Right lobe of liver (tissue), 6 donors: ENCODE measurements around the gene CNTNAP5. TPM values are rescaled to one million over a fixed set of nuclear protein-coding genes. Genes with fewer than 3 reads are reported as not detected.

Experiments
- ATAC-seq, 4 donors: fragments of 200-7000 bp; cut with Tn5 transposase; one replicate each; pipeline ENCODE4 v1.9.1; 2020; ENCODE audit warnings: mild to moderate bottlenecking in 4 of 4, moderate library complexity in 4 of 4
- DNase-seq, 3 donors: peaks; one replicate each; pipeline ENCODE4 v3.0.0-alpha.2; 2020
- H3K27ac ChIP-seq, 3 donors: fragments of 200-600 bp; one replicate each; pipeline ENCODE4 v1.8.0; 2022
- H3K27me3 ChIP-seq, 2 donors: fragments of 200-600 bp; one replicate each; pipeline ENCODE4 v1.8.0; 2022
- H3K36me3 ChIP-seq, 4 donors: fragments of 200-600 bp; sonication (generic) in 1 of 4; one replicate each; pipeline versions ENCODE4 v1.5.1 to v1.8.0; 2017 to 2022; ENCODE audit warnings: control low read depth in 1 of 4
- H3K4me1 ChIP-seq, 4 donors: fragments of 200-600 bp; sonication (generic) in 1 of 4; one replicate each; pipeline versions ENCODE4 v1.5.1 to v1.8.0; 2017 to 2022; ENCODE audit warnings: control low read depth in 1 of 4
- H3K4me3 ChIP-seq, 3 donors: fragments of 200-600 bp; one replicate each; pipeline ENCODE4 v1.8.0; 2022
- H3K9me3 ChIP-seq, 4 donors: fragments of 200-600 bp; sonication (generic) in 1 of 4; one replicate each; pipeline versions ENCODE4 v1.5.1 to v1.8.0; 2017 to 2022; ENCODE audit warnings: control low read depth in 1 of 4
- POLR2A ChIP-seq: fragments of 450-650 bp; IDR thresholded peaks from one replicate; pipeline ENCODE4 v1.6.1; 2017; ENCODE audit warnings: antibody characterized with exemption, mild to moderate bottlenecking
- WGBS: methylation state at CpG from one replicate; pipeline ENCODE4 v1.1.6; 2018; ENCODE audit warnings: low coverage, low lambda C conversion rate; ENCODE audit not compliant: insufficient coverage; ENCODE audit errors: missing lambda C conversion rate; 5-methylcytosine and 5-hydroxymethylcytosine counted together
- intact Hi-C, 2 donors: fragments of 100-400 bp; cut with DNase I; formaldehyde crosslinking; loops; one replicate each; pipeline versions ENCODE4 v1.11.2 to v1.14.1; 2022
- total RNA-seq, 6 experiments: library from RNA; depleted of rRNA in 2 of 6; stranded (reverse); fragments of >200 nt in 2 of 6; fragmentation: NEBNext Ultra II Directional in 3 of 6; extraction: Animal tissue kit (Norgen Biotek cat#: 25700) in 3 of 6; gene quantifications; one replicate each; pipeline versions ENCODE4 v1.1.0 to v1.2.4, GENCODE V29; 2016 to 2023
- TF ChIP-seq, protein P1 (sequence below), 4 donors: fragments of 200-600 bp in 3 of 4; fragments of 450-650 bp in 1 of 4; IDR thresholded peaks; one replicate each; pipeline versions ENCODE4 v1.5.1 to v1.8.0; 2016 to 2022; ENCODE audit warnings: antibody characterized with exemption in 4 of 4, mild to moderate bottlenecking in 2 of 4
- donor health status: DM: no; HTN: yes; CAD: no.
- donor health status: DM: no; HTN: no; CAD: no.
- donor health status: DM: no; HTN: no; CAD: no.
- donor health status: DM: no; HTN: yes; CAD: no.
- donor health status: DM: no; HTN: yes; CAD: no.

The CNTNAP5 gene
- total RNA-seq, 6 experiments from 2014 or later, result not detected

DNA sequence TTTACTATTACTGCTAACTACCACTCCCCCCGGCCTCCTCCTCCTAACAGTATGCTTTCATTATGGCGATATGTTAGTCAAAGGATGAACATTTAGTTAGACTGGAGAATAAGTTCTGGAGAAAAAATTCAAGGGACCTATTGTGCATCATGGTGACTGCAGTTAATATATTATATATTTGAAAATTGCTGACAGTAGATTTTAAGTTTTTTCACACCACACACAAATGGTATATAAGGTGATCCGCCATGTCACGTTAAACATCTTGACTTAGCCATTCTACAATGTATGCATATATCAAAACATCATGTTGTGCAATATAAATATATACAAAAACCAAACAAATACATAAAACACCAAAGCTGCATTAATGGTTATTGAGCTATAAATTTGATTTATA is 873.7 kb downstream of the CNTNAP5 start:
- H3K27ac ChIP-seq, result no peak overlapping the region
- no peaks in the 10 kb centered on the region for H3K36me3 ChIP-seq
- DNase-seq, result no peak
- H3K27me3 ChIP-seq, result no peaks in the 10 kb centered on the region
- no peaks in the 10 kb centered on the region for H3K9me3 ChIP-seq
- 84% methylated on average over 4 of the region's 4 CpGs for WGBS
- no peaks in the 10 kb centered on the region for H3K4me1 ChIP-seq
- TF ChIP-seq, protein P1, sequence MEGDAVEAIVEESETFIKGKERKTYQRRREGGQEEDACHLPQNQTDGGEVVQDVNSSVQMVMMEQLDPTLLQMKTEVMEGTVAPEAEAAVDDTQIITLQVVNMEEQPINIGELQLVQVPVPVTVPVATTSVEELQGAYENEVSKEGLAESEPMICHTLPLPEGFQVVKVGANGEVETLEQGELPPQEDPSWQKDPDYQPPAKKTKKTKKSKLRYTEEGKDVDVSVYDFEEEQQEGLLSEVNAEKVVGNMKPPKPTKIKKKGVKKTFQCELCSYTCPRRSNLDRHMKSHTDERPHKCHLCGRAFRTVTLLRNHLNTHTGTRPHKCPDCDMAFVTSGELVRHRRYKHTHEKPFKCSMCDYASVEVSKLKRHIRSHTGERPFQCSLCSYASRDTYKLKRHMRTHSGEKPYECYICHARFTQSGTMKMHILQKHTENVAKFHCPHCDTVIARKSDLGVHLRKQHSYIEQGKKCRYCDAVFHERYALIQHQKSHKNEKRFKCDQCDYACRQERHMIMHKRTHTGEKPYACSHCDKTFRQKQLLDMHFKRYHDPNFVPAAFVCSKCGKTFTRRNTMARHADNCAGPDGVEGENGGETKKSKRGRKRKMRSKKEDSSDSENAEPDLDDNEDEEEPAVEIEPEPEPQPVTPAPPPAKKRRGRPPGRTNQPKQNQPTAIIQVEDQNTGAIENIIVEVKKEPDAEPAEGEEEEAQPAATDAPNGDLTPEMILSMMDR (IDR thresholded peaks at IDR 0.05), result no peak
- TF ChIP-seq POLR2A, result no peak
- ATAC-seq, result no peak
- intact Hi-C loops, result no loop called here
- H3K4me3 ChIP-seq, result no peak overlapping the region

- no peak overlapping the region for H3K27ac ChIP-seq
- intact Hi-C loops, result no loop called here
- no peaks in the 10 kb centered on the region for H3K4me1 ChIP-seq
- DNase-seq, result no peak
- no peak overlapping the region for H3K4me3 ChIP-seq
- H3K9me3 ChIP-seq, result no peaks in the 10 kb centered on the region
- WGBS, result 48% methylated on average over 2 of the region's 2 CpGs
- no peaks in the 10 kb centered on the region for H3K27me3 ChIP-seq
- no peak for ATAC-seq
- TF ChIP-seq POLR2A, result no peak
- TF ChIP-seq, protein P1 (IDR thresholded peaks at IDR 0.05), result no peak
- no peaks in the 10 kb centered on the region for H3K36me3 ChIP-seq
Measured at GRCh38 chr2:124908411-124908810, 883.3 kb downstream of the CNTNAP5 start.

GRCh38 chr2:124911560-124911959 is 886.5 kb downstream of the CNTNAP5 start:
- no peaks in the 10 kb centered on the region for H3K27me3 ChIP-seq
- DNase-seq (no peak), ATAC-seq (no peak)
- H3K4me1 ChIP-seq, result no peaks in the 10 kb centered on the region
- WGBS, result 59% methylated on average over 5 of the region's 5 CpGs
- H3K27ac ChIP-seq, result no peak overlapping the region
- TF ChIP-seq, protein P1 (IDR thresholded peaks at IDR 0.05), result no peak
- TF ChIP-seq POLR2A, result no peak
- H3K36me3 ChIP-seq, result no peaks in the 10 kb centered on the region
- no peak overlapping the region for H3K4me3 ChIP-seq
- intact Hi-C loops, result no loop called here
- H3K9me3 ChIP-seq, result no peaks in the 10 kb centered on the region

DNA sequence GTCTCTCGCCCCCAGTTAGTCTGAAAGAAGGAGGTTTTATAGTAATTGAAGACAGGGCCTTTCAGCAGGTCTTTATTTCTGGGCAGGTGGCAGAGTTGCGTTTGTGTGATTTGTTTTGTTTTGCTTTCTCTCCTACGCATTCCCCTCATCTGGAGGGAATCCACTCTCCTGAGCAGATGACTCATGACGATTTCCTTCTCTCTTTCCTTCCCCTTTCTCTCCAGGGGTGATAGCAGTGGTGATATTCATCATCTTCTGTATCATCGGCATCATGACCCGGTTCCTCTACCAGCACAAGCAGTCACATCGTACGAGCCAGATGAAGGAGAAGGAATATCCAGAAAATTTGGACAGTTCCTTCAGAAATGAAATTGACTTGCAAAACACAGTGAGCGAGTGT is 888.8 kb downstream of the CNTNAP5 start:
- no peak overlapping the region for H3K4me3 ChIP-seq
- H3K9me3 ChIP-seq, result no peaks in the 10 kb centered on the region
- H3K4me1 ChIP-seq, result no peaks in the 10 kb centered on the region
- H3K27me3 ChIP-seq, result no peaks in the 10 kb centered on the region
- H3K27ac ChIP-seq, result no peak overlapping the region
- no peaks in the 10 kb centered on the region for H3K36me3 ChIP-seq
- WGBS, result 60% methylated on average over 9 of the region's 9 CpGs
- ATAC-seq, result no peak
- no peak for DNase-seq
- intact Hi-C loops, result no loop called here
- TF ChIP-seq POLR2A, result no peak
- TF ChIP-seq, protein P1 (IDR thresholded peaks at IDR 0.05), result no peak

DNA sequence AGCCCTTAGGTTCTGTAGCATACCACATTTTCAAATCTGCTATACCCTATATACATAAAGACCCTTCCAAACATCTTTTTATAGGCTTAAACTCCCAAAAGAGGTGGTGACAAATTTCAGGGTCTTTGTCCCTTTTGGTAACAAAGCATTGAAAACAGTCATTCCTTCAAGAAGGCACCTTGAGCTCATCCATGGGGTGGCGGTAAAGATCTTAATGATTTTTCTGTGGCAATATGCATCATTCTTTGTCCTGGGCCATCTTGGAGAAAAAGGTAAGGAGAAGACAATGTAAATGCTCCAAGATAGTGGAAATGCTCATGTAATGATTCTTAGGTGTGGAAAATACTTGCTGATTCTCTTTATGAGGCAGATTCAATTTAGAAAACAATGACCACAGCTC is 890.5 kb downstream of the CNTNAP5 start:
- DNase-seq (no peak), ATAC-seq (no peak)
- WGBS, result 82% methylated on average over 1 of the region's 1 CpG
- Histone ChIP-seq H3K4me3 (no peak overlapping the region), H3K9me3 (no peaks in the 10 kb centered on the region), H3K4me1 (no peaks in the 10 kb centered on the region), H3K36me3 (no peaks in the 10 kb centered on the region), H3K27me3 (no peaks in the 10 kb centered on the region), H3K27ac (no peak overlapping the region)
- intact Hi-C loops, result no loop called here
- TF ChIP-seq POLR2A, result no peak
- TF ChIP-seq, protein P1 (IDR thresholded peaks at IDR 0.05), result peak in 1 of 4 donors; percentile 20
